Bronchial epithelial cell (primary cell): ENCODE data around the gene PKP3. TPM values are rescaled to one million over a fixed set of nuclear protein-coding genes. Genes with fewer than 3 reads are reported as not detected.
"Not testable (repeated sequence)": the region's sequence is repeated elsewhere in the genome, so short reads cannot be mapped to it uniquely, and the experiment has no call there.

ENCODE experiments used
- DNase-seq: peaks from one replicate; pipeline ENCODE4 v3.0.0-alpha.2; 2010; ENCODE audit warnings: low read depth
- FAIRE-seq: peaks from 2 replicates; lab custom pipeline; 2011; peaks lifted over from hg19 to GRCh38; lab: Jason Lieb, UNC
- H3K27me3 ChIP-seq: 2 replicates; pipeline ENCODE4 v1.5.1; 2011; ENCODE audit warnings: low read length; ENCODE audit not compliant: control insufficient read depth, insufficient read depth
- H3K36me3 ChIP-seq: 2 replicates; pipeline ENCODE4 v1.5.1; 2011; ENCODE audit warnings: low read length; ENCODE audit not compliant: control insufficient read depth, insufficient read depth
- H3K4me3 ChIP-seq: 2 replicates; pipeline ENCODE4 v1.5.1; 2011; ENCODE audit warnings: mild to moderate bottlenecking, low read depth, low read length, control low read depth
- total RNA-seq: library from RNA; depleted of rRNA; stranded (reverse); fragments of >200 nt; gene quantifications from 2 replicates; pipeline ENCODE4 v1.2.1, GENCODE V29; 2014
- TF ChIP-seq, protein P1 (sequence below): IDR thresholded peaks from 2 replicates; pipeline ENCODE4 v1.5.1; 2011; ENCODE audit warnings: mild to moderate bottlenecking, moderate library complexity, low read length, control low read depth, inconsistent platforms; ENCODE audit not compliant: insufficient read depth, severe bottlenecking

The PKP3 gene
- total RNA-seq, 1 donor from 2014 or later = 231 TPM

DNA sequence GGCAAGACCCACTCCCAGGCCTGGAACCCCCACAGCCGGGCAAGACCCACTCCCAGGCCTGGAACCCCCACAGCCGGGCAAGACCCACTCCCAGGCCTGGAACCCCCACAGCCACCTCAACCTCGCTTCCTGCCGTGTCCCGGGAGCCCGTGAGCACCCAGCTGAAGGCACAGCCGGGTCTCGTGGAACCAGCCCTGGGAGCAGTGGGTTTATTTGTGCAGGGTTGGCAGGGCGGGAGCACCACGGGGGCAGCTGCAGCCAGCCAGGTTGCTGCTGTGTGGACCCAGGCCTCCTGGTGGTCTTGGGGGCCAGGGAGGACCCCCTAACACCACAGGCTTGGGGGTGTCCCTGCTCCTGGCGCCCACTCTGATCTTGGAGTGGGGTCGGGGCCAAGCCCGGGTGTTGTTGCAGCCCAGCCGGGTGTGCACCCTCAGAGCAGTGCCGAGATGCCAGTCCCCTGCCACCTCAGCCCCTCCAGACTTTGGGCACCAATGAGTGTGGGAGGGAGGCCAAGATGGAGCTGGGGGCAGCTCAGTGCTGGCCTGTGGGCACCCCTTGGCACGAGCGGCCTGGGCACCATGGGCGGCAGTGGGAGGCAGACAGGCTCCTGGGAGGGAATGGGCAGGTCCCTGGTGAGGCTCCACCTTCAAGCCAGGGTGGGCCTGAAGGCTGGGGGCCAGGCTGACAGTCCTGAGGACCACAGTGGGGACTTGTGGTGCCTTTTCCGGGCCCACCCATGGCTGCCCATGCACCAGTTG, 8.2 kb upstream of the PKP3 start:
- no peaks in the 10 kb centered on the region for H3K27me3 ChIP-seq
- TF ChIP-seq, protein P1, sequence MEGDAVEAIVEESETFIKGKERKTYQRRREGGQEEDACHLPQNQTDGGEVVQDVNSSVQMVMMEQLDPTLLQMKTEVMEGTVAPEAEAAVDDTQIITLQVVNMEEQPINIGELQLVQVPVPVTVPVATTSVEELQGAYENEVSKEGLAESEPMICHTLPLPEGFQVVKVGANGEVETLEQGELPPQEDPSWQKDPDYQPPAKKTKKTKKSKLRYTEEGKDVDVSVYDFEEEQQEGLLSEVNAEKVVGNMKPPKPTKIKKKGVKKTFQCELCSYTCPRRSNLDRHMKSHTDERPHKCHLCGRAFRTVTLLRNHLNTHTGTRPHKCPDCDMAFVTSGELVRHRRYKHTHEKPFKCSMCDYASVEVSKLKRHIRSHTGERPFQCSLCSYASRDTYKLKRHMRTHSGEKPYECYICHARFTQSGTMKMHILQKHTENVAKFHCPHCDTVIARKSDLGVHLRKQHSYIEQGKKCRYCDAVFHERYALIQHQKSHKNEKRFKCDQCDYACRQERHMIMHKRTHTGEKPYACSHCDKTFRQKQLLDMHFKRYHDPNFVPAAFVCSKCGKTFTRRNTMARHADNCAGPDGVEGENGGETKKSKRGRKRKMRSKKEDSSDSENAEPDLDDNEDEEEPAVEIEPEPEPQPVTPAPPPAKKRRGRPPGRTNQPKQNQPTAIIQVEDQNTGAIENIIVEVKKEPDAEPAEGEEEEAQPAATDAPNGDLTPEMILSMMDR = no peak
- FAIRE-seq (no peak), DNase-seq (no peak)
- no peaks in the 10 kb centered on the region for H3K36me3 ChIP-seq
- no peak overlapping the region for H3K4me3 ChIP-seq

DNA sequence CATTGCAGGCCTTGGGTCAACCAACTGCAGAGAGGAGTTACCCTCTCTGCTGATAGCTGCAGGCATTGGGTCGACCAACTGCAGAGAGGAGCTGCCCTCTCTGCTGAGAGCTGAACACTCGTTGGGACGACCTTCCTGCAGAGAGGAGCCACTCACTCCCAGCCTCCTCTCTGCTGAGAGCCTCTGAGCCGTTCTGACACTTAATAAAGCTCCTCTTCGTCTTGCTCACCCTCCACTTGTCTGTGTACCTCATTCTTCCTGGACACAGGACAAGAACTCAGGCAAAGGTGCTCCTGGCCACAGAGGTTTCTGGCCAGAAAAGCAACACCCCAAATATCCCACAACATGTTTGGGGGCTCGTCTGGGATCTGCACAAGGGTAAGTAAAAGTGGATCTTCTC, 7.5 kb upstream of the PKP3 start:
- FAIRE-seq = no peak
- TF ChIP-seq, protein P1 = no peak
- H3K4me3 ChIP-seq = no peak overlapping the region

DNA sequence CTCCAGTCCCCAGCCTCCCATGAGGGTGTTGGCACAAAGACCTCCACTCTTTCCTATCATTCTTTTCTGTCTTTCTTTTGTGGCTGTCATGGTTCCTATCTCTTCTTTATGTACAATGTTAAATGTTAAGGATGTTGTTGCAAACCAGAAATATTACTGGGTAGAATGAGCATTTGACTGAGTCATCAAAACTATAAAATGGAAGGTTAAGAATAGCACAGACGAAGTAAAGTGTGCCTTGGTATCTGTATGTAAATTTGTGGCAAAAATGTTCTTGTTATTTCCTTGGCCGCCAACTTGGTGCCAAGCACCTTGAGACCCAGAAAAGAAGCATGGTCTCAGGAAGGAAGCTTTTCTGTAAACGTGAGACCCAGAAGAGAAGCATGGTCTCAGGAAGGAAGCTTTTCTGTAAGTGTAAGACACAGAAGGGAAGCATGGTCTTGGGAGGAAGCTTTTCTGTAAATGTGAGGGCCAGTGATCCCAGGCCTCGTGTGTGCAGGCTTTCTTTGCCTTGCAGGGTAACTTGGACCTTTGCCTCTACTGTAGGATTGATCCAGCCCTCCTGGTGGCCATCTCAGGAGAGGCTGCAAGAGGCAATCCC, 6.7 kb upstream of the PKP3 start:
- TF ChIP-seq, protein P1 = no peak
- DNase-seq (no peak), FAIRE-seq (no peak)
- Histone ChIP-seq H3K36me3 (no peaks in the 10 kb centered on the region), H3K4me3 (no peak overlapping the region), H3K27me3 (no peaks in the 10 kb centered on the region)

More for the DNA sequence above, 7.5 kb upstream of the PKP3 start:
- no peak for DNase-seq
- no peaks in the 10 kb centered on the region for H3K27me3 ChIP-seq
- H3K36me3 ChIP-seq = no peaks in the 10 kb centered on the region

GRCh38 chr11:389369-389768, 4.6 kb upstream of the PKP3 start:
- DNase-seq, FAIRE-seq, H3K4me3 ChIP-seq, H3K36me3 ChIP-seq, H3K27me3 ChIP-seq: not testable (repeated sequence)

- no peaks in the 10 kb centered on the region for H3K36me3 ChIP-seq
- DNase-seq = no peak
- H3K4me3 ChIP-seq = no peak overlapping the region
- TF ChIP-seq, protein P1 = peak; percentile 51
- no peak for FAIRE-seq
- H3K27me3 ChIP-seq = no peaks in the 10 kb centered on the region
Observed at GRCh38 chr11:390175-390574, 3.8 kb upstream of the PKP3 start.

GRCh38 chr11:391117-392017, 2.6 kb upstream of the PKP3 start:
- H3K27me3 ChIP-seq = no peaks in the 10 kb centered on the region
- no peak overlapping the region for H3K4me3 ChIP-seq
- DNase-seq (no peak), FAIRE-seq (no peak)
- TF ChIP-seq, protein P1 = no peak
- H3K36me3 ChIP-seq = peaks cover 6% of the 10 kb centered on the region
